Measurements from ENCODE around the gene LSM14A.
"Not testable (repeated sequence)": the region's sequence is repeated elsewhere in the genome, so short reads cannot be mapped to it uniquely, and the experiment has no call there.

LSM14A gene

DNA sequence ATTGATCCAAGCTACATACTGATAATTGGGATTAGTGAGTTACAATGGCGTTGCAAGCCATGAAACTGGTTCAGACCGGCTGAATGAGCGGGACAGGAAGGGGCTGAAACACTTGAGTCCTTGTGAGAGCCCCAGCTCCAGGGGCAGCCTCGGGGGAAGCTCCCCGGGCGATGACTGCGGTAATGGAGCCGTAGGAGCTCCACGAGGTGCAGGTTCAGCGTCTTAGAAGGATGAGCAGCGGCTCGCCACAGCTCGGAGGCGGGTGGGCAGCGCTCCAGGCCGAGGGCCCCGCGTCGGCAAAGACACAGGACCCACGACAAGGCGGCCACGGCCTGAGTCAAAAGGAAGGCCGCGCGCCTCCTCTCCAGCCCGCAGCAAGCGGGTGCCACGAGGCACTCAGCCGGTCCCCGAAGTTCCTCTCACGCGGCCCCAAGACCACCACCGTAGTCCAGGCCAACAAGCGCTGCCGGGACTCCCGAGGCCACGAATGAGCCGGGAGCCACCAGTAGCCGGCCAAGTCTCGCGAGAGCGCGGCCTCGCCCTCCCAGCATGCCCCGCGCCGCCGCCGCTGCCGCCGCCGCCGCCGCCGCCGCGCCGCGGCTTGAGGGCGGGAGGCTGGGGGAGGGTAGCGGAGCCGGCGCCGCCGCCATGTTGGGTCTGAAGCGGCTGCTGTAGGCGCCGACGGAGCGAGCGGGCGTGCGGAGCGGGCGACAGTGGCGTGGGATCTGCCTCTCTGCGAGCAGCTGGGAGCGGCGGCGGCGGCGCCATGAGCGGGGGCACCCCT lies at the start of gene LSM14A:
Gene LSM14A (plus strand): TSS at position 628 of the 784 bp plus-strand sequence. CDS start 139 bp downstream, at position 767.
- no peak for DNase-seq

DNA sequence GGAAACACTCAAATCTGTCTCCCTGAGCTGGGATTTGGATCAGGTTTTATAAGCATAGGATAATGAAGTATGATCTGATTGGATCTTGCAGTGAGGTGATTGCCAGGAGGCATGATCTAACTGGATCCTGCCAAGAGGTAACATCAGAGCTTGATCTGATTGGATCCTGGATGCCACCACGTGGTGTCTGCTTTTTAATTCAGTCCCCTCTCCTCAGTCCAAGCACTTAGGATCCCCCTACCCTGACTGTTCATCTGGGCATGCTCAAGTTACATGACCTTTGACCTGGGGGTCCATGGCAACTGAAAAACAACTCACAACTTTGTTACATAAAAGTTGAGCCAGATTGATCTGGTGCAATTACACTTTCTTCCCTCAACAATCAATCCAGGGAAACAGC lies 47.5 kb upstream of the LSM14A start:
- DNase-seq, result no peak

GRCh38 chr19:34126966-34127365 lies 45.3 kb upstream of the LSM14A start:
- no peak for DNase-seq

GRCh38 chr19:34127684-34128189 lies 44.6 kb upstream of the LSM14A start:
- no peak for DNase-seq

DNA sequence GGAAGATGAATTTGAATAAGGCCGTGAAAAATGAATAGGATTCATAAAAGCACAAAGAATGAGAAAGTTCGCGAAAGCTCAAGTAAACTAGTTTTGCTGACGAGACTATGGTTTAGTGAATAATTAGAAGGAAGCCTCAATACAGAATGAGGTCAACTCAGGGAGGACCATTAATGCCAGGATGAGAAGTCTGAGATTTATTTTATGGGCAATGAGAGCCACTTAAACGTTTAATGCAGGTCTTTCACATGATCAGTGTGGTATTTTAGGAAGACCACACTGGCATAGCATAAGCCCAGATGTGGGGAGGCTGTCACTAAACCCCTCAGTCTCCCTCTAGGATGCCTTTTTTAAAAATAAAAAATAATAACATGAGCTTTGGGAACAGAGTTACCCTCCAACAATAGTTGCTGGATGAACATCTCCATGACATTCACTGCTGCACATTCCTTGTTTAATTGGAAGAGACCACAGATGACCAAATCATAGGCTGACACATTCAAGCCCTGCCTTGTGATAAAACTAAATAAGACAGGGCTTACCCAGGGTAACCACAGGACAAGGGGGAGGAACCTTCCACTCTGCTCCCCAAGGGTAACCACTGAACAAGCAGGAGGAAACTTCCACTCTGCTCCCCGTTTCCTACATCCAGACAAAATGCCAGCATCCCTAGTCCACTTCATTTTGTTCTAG lies 43.6 kb upstream of the LSM14A start:
- no peak for DNase-seq

GRCh38 chr19:34131100-34131499 lies 41.2 kb upstream of the LSM14A start:
- no peak for DNase-seq

GRCh38 chr19:34132145-34132544 lies 40.2 kb upstream of the LSM14A start:
- DNase-seq, result not testable (repeated sequence)

DNA sequence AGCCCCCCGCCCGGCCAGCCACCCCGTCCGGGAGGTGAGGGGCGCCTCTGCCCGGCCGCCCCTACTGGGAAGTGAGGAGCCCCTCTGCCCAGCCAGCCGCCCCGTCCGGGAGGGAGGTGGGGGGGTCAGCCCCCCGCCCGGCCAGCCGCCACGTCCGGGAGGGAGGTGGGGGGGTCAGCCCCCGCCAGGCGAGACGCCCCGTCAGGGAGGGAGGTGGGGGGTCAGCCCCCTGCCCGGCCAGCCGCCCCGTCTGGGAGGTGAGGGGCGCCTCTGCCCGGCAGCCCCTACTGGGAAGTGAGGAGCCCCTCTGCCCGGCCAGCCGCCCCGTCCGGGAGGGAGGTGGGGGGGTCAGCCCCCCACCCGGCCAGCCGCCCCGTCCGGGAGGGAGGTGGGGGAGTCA lies 39.6 kb upstream of the LSM14A start:
- DNase-seq, result not testable (repeated sequence)

DNA sequence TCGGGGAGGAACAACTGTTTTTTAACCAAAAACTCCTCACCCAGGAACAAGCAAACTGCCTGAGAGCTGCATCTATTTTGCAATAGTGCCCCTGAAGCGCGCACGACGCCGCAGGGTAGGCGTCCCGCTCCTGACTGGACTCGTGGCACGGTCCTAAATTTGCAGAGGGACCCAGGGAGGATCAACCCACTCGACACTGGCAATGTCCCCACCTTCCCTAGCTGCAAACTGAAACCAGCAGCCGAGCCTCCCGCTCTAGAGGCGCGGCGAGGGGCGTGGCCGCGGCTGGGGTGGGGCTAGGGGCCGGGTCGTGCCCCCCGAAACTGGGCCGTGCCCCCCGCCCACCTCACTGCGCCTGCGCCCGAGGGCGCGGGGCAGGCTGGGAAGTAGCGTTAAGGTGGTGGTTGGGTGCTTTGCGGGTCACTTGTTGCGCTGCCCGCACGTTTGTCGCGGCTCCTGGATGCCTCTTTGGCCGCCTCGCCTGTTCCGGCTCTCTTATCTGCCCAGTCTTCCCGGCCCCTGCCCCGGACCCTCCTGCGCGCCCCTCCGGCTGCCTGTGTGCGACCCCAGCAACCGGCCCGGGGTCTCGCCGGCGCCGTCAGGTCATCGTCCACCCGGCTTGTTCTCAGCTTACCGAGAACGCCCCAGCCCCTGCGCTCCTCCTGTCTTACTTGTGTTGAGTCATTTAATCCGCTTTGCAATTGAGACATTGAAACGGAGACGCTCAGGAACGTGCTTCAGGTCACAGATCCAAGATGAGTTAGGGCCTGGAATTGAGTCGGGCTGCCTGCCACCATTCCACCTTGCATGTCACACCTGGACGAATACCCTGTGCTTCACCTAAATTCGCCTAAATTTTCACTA lies 37.9 kb upstream of the LSM14A start:
- no peak for DNase-seq

- no peak for DNase-seq
Measured at GRCh38 chr19:34135054-34135800, 37.1 kb upstream of the LSM14A start.

- no peak for DNase-seq
Measured at GRCh38 chr19:34135821-34136611, 36.3 kb upstream of the LSM14A start.

DNA sequence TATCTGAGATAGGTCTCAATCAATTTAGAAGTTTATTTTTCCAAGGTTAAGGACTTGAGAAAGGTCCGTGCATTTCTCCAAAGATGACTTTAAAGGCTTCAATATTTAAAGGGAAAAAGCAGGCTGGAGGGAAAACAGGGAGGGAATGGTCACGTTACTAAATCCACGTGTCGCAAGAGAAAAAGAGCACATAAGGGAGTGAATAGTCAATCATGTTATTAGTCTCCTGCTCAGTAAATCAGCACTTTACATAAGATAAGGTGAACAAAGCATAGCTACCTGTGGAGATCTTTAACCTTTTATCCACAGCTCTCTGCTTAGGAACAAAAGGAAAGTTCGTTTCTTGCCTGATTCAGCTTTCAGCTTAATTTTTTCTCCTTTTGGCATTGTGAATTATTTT lies 31.3 kb upstream of the LSM14A start:
- no peak for DNase-seq

GRCh38 chr19:34142440-34142839 lies 29.9 kb upstream of the LSM14A start:
- no peak for DNase-seq

DNA sequence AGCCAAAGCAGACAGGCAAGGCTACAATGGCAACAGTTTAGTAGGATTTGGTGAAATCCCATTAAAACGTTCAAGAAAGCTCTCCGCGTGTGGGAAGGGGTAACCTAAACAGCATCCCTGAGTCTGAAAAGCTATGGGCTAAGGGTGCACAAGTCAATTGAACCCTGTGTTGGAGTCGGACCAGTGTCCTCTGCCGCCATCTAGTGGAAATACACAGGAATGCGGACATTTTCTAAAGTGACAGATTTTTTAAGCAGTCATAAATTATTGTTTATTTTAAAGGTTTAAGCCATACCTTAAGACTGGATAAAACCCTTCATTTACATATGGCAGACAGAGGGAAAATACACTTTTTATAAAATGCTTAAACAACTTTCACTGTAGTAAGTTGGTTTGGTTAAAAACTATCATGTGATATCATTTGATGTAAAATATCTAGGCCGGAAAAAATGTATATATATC lies 26.5 kb upstream of the LSM14A start:
- DNase-seq, result no peak

DNA sequence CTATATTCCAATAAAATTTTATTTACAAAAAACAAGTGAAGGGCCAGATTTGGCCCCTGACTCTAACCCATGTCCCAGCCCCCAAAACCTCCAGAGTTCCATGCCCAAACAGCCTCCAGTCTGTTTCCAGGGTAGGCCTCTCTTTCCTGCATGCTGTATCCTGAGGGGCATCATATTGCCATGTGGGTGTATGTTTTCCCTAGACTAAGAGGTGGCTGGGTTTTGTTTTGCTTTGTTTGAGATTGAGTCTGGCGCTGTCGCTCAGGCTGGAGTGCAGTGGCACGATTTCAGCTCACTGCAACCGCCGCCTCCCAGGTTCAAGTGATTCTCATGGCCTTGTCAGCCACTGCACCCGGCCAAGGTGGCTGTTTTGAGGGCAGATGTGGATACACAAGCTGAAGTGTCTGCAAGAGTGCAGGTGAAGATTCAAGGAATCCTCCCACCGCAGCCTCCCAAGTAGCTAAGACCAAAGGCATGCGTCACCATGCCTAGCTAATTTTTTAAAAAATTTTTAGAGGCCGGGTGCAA lies 23.6 kb upstream of the LSM14A start:
- no peak for DNase-seq

DNA sequence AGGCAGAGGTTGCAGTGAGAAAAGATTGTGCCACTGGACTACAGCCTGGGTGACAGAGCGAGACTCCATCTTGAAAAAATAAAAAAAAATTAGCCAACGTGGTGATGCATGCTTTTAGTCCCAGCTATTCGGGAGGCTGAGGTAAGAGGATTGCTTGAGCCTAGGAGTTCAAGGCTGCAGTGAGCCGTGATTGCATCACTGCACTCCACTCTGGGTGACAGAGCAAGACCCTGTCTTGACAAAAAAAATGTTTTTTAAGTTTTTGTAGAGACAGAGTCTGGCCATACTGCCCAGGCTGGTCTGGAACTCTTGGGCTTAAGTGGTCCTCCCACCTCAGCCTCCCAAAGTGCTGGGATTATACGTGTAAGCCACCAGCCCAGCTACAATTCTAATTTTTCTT lies 22.4 kb upstream of the LSM14A start:
- no peak for DNase-seq

DNA sequence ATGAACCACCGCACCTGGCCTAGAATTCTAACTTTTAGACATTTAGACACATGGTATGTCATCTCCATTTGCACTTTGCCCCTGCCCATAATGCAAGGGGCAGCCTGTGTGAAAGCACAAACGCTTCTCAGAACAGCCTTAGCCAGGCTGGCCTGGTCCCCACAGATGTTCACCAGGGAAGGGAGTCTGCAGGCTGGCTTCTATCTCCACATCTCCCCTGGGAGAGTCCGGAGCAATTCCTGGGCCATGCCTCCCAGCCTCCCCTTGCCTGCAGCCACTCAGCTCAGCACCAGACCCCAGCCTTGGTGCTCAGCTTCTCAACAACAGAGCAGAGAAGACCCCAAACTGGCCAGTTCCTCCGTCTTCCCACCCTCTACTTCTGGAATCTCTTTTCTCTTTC lies 21.7 kb upstream of the LSM14A start:
- no peak for DNase-seq

DNA sequence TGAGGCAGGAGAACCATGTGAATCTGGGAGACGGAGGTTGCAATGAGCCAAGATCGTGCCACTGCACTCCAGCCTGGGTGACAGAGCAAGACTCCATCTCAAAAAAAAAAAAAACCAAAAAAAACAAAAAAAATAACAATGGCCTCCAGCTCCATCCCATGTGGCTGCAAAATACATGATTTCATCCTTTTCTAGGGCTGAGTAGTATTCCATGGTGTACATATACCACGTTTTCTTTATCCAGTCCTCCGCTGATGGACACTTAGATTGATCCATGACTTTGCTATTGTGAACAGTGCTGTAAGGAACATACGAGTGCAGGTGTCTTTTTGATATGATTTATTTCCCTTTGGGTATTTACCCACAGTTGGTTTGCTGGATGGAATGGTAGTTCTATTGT lies 20.9 kb upstream of the LSM14A start:
- DNase-seq, result no peak

GRCh38 chr19:34154401-34154800 lies 17.9 kb upstream of the LSM14A start:
- DNase-seq, result no peak

DNA sequence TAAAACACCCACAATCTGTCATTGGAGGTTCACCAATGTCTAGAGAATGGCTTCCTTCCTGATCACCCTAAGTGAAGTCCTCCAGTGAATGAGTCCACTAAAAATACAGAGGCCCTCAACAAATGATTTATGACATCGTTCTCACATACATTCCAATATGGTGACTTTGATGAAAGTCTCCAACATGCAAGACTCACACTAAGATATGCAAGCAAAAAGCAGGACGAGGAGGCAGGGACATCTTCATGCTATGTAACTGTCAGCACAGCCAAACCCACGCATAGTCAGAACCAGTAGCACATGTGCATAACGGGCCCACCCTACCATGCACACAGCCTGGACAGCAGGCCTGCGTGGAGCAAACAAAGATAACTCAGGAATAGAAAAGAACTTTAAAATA lies 16.6 kb upstream of the LSM14A start:
- no peak for DNase-seq

DNA sequence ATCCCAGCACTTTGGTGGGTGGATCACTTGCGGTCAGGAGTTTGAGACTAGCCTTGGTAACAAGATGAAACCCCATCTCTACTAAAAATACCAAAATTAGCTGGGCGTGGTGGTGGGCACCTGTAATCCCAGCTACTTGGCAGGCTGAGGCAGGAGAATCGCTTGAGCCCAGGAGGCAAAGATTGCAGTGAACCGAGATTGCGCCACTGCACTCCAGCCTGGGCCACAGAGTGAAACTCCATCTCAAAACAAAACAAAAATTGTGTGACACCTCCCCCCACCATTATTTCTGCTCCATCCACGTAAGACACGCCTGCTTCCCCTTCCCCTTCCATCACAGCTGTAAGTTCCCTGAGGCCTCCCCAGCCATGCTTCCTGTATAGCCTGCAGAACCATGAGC lies 13.3 kb upstream of the LSM14A start:
- not testable (repeated sequence) for DNase-seq

All from SIG-M5 (cell line).